ENCODE data around the gene PARD3.
"Not testable (repeated sequence)": the region's sequence is repeated elsewhere in the genome, so short reads cannot be mapped to it uniquely, and the experiment has no call there.

The PARD3 gene

GRCh38 chr10:34439386-34439785 lies 375.7 kb downstream of the PARD3 start:
- DNase-seq = not testable (repeated sequence)

- DNase-seq = no peak
Observed at GRCh38 chr10:34438741-34439140, 376.4 kb downstream of the PARD3 start.

- no peak for DNase-seq
Observed at GRCh38 chr10:34437906-34438305, 377.2 kb downstream of the PARD3 start.

GRCh38 chr10:34434119-34434594 lies 380.9 kb downstream of the PARD3 start:
- DNase-seq = no peak

GRCh38 chr10:34433241-34434076 lies 381.6 kb downstream of the PARD3 start:
- DNase-seq = no peak

- no peak for DNase-seq
Observed at GRCh38 chr10:34432589-34432988, 382.5 kb downstream of the PARD3 start.

GRCh38 chr10:34430685-34431084 lies 384.4 kb downstream of the PARD3 start:
- no peak for DNase-seq

GRCh38 chr10:34428501-34428900 lies 386.6 kb downstream of the PARD3 start:
- no peak for DNase-seq

- DNase-seq = no peak
Observed at GRCh38 chr10:34427911-34428216, 387.2 kb downstream of the PARD3 start.

GRCh38 chr10:34427158-34427910 lies 387.8 kb downstream of the PARD3 start:
- DNase-seq = not testable (repeated sequence)

GRCh38 chr10:34426538-34427157 lies 388.4 kb downstream of the PARD3 start:
- DNase-seq = not testable (repeated sequence)

GRCh38 chr10:34426041-34426440 lies 389.1 kb downstream of the PARD3 start:
- DNase-seq = no peak

GRCh38 chr10:34423673-34424625 lies 391.1 kb downstream of the PARD3 start:
- DNase-seq = no peak

- DNase-seq = no peak
Observed at GRCh38 chr10:34420795-34421194, 394.3 kb downstream of the PARD3 start.

GRCh38 chr10:34420273-34420672 lies 394.8 kb downstream of the PARD3 start:
- DNase-seq = no peak

GRCh38 chr10:34415039-34415438 lies 400.1 kb downstream of the PARD3 start:
- DNase-seq = no peak

- no peak for DNase-seq
Observed at GRCh38 chr10:34413756-34414587, 401.1 kb downstream of the PARD3 start.

GRCh38 chr10:34413214-34413613 lies 401.9 kb downstream of the PARD3 start:
- no peak for DNase-seq

- DNase-seq = no peak
Observed at GRCh38 chr10:34408956-34409355, 406.1 kb downstream of the PARD3 start.

GRCh38 chr10:34408381-34408780 lies 406.7 kb downstream of the PARD3 start:
- no peak for DNase-seq

GRCh38 chr10:34407324-34407805 lies 407.7 kb downstream of the PARD3 start:
- no peak for DNase-seq

Data from activated CD4-positive, alpha-beta T cell treated with anti-CD3 and anti-CD28 coated beads, Interleukin-2, Interleukin-6, amounts not matched to agents 100 ng/mL and 50 ng/mL, durations not matched to agents 16 hours and 8 hours (primary cell).